K562 (cell line): ENCODE data around the gene SQOR. TPM values are rescaled to one million over a fixed set of nuclear protein-coding genes. Genes with fewer than 3 reads are reported as not detected.
A peak's percentile ranks its signal among the peaks of the same experiment; 100 is the strongest.

Experiments used
- CBFB ChIP-seq: sonication (generic); formaldehyde crosslinking; IDR thresholded peaks from 2 replicates; pipeline ENCODE4 v1.4.0; 2020; ENCODE audit warnings: mild to moderate bottlenecking, missing genetic modification reagents
- CEBPG ChIP-seq, 3 experiments: fragments of 200-800 bp in 1 of 3; sonication (Bioruptor generic) in 1 of 3; sonication (generic) in 1 of 3; formaldehyde crosslinking in 1 of 3; IDR thresholded peaks in 2 of 3; conservative IDR thresholded peaks in 1 of 3; 2 replicates each; pipeline versions ENCODE4 v1.6.1 to v1.8.0; 2016 to 2022; ENCODE audit warnings: missing compliant biosample characterization in 2 of 3, missing genetic modification characterization in 2 of 3, mild to moderate bottlenecking in 1 of 3, missing genetic modification reagents in 1 of 3
- PRPF4 ChIP-seq: fragments of 200-400 bp; formaldehyde crosslinking; IDR thresholded peaks from one replicate; pipeline ENCODE4 v1.6.1; 2017; ENCODE audit warnings: low read length, low read depth, mild to moderate bottlenecking; ENCODE audit not compliant: insufficient read depth, poor library complexity, severe bottlenecking
- STAG1 ChIP-seq: sonication (generic); formaldehyde crosslinking; IDR thresholded peaks from 2 replicates; pipeline ENCODE4 v1.5.0; 2020; ENCODE audit warnings: missing genetic modification reagents, borderline replicate concordance
- YBX1 ChIP-seq: fragments of 450-650 bp; IDR thresholded peaks from 2 replicates; pipeline ENCODE4 v1.7.1; 2016; ENCODE audit warnings: mild to moderate bottlenecking
- ZNF584 ChIP-seq: fragments of 200-800 bp; sonication (Bioruptor generic); IDR thresholded peaks from 2 replicates; pipeline ENCODE4 v1.6.1; 2016; ENCODE audit warnings: low read depth, mild to moderate bottlenecking, missing genetic modification characterization, missing compliant biosample characterization
- ZNF695 ChIP-seq: fragments of 450-650 bp; formaldehyde crosslinking; IDR thresholded peaks from 2 replicates; pipeline ENCODE4 v1.4.0; 2020; ENCODE audit warnings: mild to moderate bottlenecking, moderate library complexity
- ZNF77 ChIP-seq: fragments of 250-450 bp; sonication (Bioruptor Pico); IDR thresholded peaks from 2 replicates; pipeline ENCODE4 v1.5.0; 2020
- polyA plus RNA-seq, 8 experiments: library from polyadenylated mRNA; depleted of rRNA in 4 of 8; stranded (reverse) in 5 of 8; unstranded in 3 of 8; fragments of >200 nt; fragmentation: Nextera tagmentation in 2 of 8; fragmentation: Illumina TruSeq in 1 of 8; extraction: Ambion mirVana in 2 of 8; extraction: Trizol in 1 of 8; gene quantifications; 2 replicates each; pipeline versions ENCODE4 v1.2.1 to v1.2.3, GENCODE V29; 2011 to 2014; ENCODE audit warnings: inconsistent platforms in 1 of 8, missing spikeins in 1 of 8
- total RNA-seq, 7 experiments: library from RNA; depleted of rRNA in 6 of 7; stranded (reverse); fragments of >200 nt in 6 of 7; fragmentation: Illumina TruSeq in 2 of 7; extraction: Trizol in 2 of 7; gene quantifications; 2 replicates each; pipeline versions ENCODE4 v1.2.1 to v1.2.3, GENCODE V29; 2011 to 2021; ENCODE audit warnings: low replicate concordance in 1 of 7
- TF ChIP-seq, protein P1 (sequence below), 2 experiments: fragments of 150-350 bp in 1 of 2; IDR thresholded peaks; 2 replicates each; pipeline ENCODE4 v1.6.1; 2012 to 2016; ENCODE audit warnings: low read depth in 2 of 2, low read length in 2 of 2, mild to moderate bottlenecking in 1 of 2, moderate library complexity in 1 of 2
- TF ChIP-seq, protein P2 (sequence below): sonication (generic); IDR thresholded peaks from 2 replicates; pipeline ENCODE4 v1.6.1; 2016
- TF ChIP-seq, protein P3 (sequence below): sonication (generic); formaldehyde crosslinking; IDR thresholded peaks from 2 replicates; pipeline ENCODE4 v1.8.0; 2023; ENCODE audit warnings: missing genetic modification reagents, mild to moderate bottlenecking, borderline replicate concordance
- TF ChIP-seq, protein P4 (sequence below), 2 experiments: IDR thresholded peaks in 1 of 2; conservative IDR thresholded peaks in 1 of 2; 2 replicates each; pipeline ENCODE4 v1.6.1; 2016; ENCODE audit warnings: low read depth in 2 of 2, mild to moderate bottlenecking in 1 of 2, missing compliant biosample characterization in 1 of 2, missing genetic modification characterization in 1 of 2, moderate library complexity in 1 of 2

The SQOR gene
- total and polyA plus RNA-seq, 9 of the 15 experiments (the other 6 are each of a cell fraction or from before 2014, with no cell fraction given) = 0.32 to 1.6 (median 1.1) TPM

DNA sequence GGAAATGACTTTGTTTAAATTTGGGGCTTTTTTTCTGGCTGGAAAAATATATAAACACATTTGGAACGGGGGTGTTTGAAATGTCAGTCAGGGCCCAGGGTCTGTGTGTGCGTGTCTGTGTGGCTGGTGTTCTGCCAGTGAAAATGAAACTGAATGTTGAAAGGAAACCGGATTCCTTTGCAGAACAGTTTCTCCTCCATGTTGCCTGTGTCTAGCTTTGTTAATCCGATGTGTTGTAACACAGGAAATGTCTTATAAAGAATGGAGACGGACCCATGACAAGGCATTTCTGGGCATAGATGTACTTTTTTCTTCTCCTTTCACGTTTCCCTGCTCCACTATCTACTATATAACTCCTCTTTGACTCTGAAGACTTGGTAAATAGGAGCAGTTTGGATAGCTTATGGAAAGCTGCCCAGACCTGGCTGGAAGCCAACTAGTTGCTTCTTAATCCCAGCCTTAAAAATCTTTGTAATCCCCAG, 2.8 kb downstream of the SQOR start (continued):
- TF ChIP-seq CEBPG (CRISPR knock-in tag; IDR thresholded peaks at IDR 0.05) (no peak), CEBPG (tag; conservative IDR thresholded peaks at IDR 0.05 in 1 of 2, IDR thresholded peaks at IDR 0.05 in 1 of 2) (peak in 1 of 2 experiments; percentile 52; a peak in 2 of 4 replicates), PRPF4 (no peak), ZNF695 (CRISPR knock-in tag) (no peak), ZNF77 (CRISPR knock-in tag) (no peak), CBFB (CRISPR knock-in tag) (no peak), STAG1 (CRISPR knock-in tag) (no peak), YBX1 (no peak), ZNF584 (CRISPR knock-in tag) (0 out of 2 replicates have a peak, but pooled peaks have one; percentile 26)
- TF ChIP-seq, protein P1, sequence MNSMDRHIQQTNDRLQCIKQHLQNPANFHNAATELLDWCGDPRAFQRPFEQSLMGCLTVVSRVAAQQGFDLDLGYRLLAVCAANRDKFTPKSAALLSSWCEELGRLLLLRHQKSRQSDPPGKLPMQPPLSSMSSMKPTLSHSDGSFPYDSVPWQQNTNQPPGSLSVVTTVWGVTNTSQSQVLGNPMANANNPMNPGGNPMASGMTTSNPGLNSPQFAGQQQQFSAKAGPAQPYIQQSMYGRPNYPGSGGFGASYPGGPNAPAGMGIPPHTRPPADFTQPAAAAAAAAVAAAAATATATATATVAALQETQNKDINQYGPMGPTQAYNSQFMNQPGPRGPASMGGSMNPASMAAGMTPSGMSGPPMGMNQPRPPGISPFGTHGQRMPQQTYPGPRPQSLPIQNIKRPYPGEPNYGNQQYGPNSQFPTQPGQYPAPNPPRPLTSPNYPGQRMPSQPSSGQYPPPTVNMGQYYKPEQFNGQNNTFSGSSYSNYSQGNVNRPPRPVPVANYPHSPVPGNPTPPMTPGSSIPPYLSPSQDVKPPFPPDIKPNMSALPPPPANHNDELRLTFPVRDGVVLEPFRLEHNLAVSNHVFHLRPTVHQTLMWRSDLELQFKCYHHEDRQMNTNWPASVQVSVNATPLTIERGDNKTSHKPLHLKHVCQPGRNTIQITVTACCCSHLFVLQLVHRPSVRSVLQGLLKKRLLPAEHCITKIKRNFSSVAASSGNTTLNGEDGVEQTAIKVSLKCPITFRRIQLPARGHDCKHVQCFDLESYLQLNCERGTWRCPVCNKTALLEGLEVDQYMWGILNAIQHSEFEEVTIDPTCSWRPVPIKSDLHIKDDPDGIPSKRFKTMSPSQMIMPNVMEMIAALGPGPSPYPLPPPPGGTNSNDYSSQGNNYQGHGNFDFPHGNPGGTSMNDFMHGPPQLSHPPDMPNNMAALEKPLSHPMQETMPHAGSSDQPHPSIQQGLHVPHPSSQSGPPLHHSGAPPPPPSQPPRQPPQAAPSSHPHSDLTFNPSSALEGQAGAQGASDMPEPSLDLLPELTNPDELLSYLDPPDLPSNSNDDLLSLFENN (IDR thresholded peaks at IDR 0.05; ENCODE audit: low read depth in 2 of 2, low read length in 2 of 2) = no peak
- TF ChIP-seq, protein P2, sequence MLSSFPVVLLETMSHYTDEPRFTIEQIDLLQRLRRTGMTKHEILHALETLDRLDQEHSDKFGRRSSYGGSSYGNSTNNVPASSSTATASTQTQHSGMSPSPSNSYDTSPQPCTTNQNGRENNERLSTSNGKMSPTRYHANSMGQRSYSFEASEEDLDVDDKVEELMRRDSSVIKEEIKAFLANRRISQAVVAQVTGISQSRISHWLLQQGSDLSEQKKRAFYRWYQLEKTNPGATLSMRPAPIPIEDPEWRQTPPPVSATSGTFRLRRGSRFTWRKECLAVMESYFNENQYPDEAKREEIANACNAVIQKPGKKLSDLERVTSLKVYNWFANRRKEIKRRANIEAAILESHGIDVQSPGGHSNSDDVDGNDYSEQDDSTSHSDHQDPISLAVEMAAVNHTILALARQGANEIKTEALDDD = 0 out of 2 replicates have a peak, but pooled peaks have one; percentile 20
- TF ChIP-seq, protein P3, sequence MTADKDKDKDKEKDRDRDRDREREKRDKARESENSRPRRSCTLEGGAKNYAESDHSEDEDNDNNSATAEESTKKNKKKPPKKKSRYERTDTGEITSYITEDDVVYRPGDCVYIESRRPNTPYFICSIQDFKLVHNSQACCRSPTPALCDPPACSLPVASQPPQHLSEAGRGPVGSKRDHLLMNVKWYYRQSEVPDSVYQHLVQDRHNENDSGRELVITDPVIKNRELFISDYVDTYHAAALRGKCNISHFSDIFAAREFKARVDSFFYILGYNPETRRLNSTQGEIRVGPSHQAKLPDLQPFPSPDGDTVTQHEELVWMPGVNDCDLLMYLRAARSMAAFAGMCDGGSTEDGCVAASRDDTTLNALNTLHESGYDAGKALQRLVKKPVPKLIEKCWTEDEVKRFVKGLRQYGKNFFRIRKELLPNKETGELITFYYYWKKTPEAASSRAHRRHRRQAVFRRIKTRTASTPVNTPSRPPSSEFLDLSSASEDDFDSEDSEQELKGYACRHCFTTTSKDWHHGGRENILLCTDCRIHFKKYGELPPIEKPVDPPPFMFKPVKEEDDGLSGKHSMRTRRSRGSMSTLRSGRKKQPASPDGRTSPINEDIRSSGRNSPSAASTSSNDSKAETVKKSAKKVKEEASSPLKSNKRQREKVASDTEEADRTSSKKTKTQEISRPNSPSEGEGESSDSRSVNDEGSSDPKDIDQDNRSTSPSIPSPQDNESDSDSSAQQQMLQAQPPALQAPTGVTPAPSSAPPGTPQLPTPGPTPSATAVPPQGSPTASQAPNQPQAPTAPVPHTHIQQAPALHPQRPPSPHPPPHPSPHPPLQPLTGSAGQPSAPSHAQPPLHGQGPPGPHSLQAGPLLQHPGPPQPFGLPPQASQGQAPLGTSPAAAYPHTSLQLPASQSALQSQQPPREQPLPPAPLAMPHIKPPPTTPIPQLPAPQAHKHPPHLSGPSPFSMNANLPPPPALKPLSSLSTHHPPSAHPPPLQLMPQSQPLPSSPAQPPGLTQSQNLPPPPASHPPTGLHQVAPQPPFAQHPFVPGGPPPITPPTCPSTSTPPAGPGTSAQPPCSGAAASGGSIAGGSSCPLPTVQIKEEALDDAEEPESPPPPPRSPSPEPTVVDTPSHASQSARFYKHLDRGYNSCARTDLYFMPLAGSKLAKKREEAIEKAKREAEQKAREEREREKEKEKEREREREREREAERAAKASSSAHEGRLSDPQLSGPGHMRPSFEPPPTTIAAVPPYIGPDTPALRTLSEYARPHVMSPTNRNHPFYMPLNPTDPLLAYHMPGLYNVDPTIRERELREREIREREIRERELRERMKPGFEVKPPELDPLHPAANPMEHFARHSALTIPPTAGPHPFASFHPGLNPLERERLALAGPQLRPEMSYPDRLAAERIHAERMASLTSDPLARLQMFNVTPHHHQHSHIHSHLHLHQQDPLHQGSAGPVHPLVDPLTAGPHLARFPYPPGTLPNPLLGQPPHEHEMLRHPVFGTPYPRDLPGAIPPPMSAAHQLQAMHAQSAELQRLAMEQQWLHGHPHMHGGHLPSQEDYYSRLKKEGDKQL (CRISPR knock-in tag) = no peak
- TF ChIP-seq, protein P4, sequence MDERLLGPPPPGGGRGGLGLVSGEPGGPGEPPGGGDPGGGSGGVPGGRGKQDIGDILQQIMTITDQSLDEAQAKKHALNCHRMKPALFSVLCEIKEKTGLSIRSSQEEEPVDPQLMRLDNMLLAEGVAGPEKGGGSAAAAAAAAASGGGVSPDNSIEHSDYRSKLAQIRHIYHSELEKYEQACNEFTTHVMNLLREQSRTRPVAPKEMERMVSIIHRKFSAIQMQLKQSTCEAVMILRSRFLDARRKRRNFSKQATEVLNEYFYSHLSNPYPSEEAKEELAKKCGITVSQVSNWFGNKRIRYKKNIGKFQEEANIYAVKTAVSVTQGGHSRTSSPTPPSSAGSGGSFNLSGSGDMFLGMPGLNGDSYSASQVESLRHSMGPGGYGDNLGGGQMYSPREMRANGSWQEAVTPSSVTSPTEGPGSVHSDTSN (CRISPR knock-in tag; IDR thresholded peaks at IDR 0.05; ENCODE audit: low read depth) = no peak
- TF ChIP-seq, protein P4 (tag; conservative IDR thresholded peaks at IDR 0.05; ENCODE audit: low read depth) = peak; percentile 20; the same call in 1 of the 2 replicates
